ENCODE data around the gene BRD3OS. TPM values are rescaled to one million over a fixed set of nuclear protein-coding genes. Genes with fewer than 3 reads are reported as not detected.

Gene BRD3OS
- total and polyA plus RNA-seq, 2 of the 13 experiments (the other 11 are each of a cell fraction or from before 2014, with no cell fraction given): 4.9 to 5.7 TPM

GRCh38 chr9:134024828-134025605 lies at the start of gene BRD3OS (continued):
- TF ChIP-seq BCL3 (CRISPR knock-in tag; IDR thresholded peaks at IDR 0.05) (no peak; the same call in 1 of the 2 replicates), MAF1 (CRISPR knock-in tag; IDR thresholded peaks at IDR 0.05; ENCODE audit: borderline replicate concordance) (no peak), AGO2 (optimal IDR thresholded peaks at IDR 0.05; ENCODE audit: low read depth, low read length) (no peak), ZFP37 (CRISPR knock-in tag; IDR thresholded peaks at IDR 0.05; ENCODE audit: borderline replicate concordance) (no peak), SMC3 (IDR thresholded peaks at IDR 0.05; ENCODE audit: low read length) (no peak), RFX5 (IDR thresholded peaks at IDR 0.05; ENCODE audit: low read depth, low read length) (no peak), KLF9 (CRISPR knock-in tag; IDR thresholded peaks at IDR 0.05; ENCODE audit: low read depth) (0 out of 2 replicates have a peak, but pooled peaks have one; percentile 7), ZNF496 (CRISPR knock-in tag; IDR thresholded peaks at IDR 0.05; ENCODE audit: insufficient replicate concordance) (no peak), YY1 (IDR thresholded peaks at IDR 0.05; ENCODE audit: insufficient read depth, insufficient replicate concordance, low read depth, low read length) (peak; percentile 86), HOXA9 (CRISPR knock-in tag; IDR thresholded peaks at IDR 0.05; ENCODE audit: borderline replicate concordance) (0 out of 2 replicates have a peak, but pooled peaks have one; percentile 41), AKNA (CRISPR knock-in tag; IDR thresholded peaks at IDR 0.05; ENCODE audit: borderline replicate concordance) (no peak), ZSCAN25 (CRISPR knock-in tag; IDR thresholded peaks at IDR 0.05) (peak; percentile 83; the same call in 1 of the 2 replicates), NPAS2 (CRISPR knock-in tag; IDR thresholded peaks at IDR 0.05; ENCODE audit: borderline replicate concordance) (no peak), DRAP1 (CRISPR knock-in tag; IDR thresholded peaks at IDR 0.05) (no peak), SMAD9 (CRISPR knock-in tag; IDR thresholded peaks at IDR 0.05) (no peak), ZNF382 (CRISPR knock-in tag; IDR thresholded peaks at IDR 0.05; ENCODE audit: borderline replicate concordance) (no peak), KDM4B (CRISPR knock-in tag; IDR thresholded peaks at IDR 0.05) (no peak)
- TF ChIP-seq, protein P1, sequence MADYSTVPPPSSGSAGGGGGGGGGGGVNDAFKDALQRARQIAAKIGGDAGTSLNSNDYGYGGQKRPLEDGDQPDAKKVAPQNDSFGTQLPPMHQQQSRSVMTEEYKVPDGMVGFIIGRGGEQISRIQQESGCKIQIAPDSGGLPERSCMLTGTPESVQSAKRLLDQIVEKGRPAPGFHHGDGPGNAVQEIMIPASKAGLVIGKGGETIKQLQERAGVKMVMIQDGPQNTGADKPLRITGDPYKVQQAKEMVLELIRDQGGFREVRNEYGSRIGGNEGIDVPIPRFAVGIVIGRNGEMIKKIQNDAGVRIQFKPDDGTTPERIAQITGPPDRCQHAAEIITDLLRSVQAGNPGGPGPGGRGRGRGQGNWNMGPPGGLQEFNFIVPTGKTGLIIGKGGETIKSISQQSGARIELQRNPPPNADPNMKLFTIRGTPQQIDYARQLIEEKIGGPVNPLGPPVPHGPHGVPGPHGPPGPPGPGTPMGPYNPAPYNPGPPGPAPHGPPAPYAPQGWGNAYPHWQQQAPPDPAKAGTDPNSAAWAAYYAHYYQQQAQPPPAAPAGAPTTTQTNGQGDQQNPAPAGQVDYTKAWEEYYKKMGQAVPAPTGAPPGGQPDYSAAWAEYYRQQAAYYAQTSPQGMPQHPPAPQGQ (CRISPR knock-in tag; IDR thresholded peaks at IDR 0.05; ENCODE audit: borderline replicate concordance): no peak
- TF ChIP-seq, protein P2, sequence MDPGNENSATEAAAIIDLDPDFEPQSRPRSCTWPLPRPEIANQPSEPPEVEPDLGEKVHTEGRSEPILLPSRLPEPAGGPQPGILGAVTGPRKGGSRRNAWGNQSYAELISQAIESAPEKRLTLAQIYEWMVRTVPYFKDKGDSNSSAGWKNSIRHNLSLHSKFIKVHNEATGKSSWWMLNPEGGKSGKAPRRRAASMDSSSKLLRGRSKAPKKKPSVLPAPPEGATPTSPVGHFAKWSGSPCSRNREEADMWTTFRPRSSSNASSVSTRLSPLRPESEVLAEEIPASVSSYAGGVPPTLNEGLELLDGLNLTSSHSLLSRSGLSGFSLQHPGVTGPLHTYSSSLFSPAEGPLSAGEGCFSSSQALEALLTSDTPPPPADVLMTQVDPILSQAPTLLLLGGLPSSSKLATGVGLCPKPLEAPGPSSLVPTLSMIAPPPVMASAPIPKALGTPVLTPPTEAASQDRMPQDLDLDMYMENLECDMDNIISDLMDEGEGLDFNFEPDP (CRISPR knock-in tag; conservative IDR thresholded peaks at IDR 0.05): no peak
